Activated CD8-positive, alpha-beta T cell treated with anti-CD3 and anti-CD28 coated beads, Interleukin-2, amount 10 ng/mL, durations not matched to agents 7 days and 5 days (primary cell): ENCODE measurements around the gene LHX5. TPM values are rescaled to one million over a fixed set of nuclear protein-coding genes. Genes with fewer than 3 reads are reported as not detected.
A peak's percentile ranks its signal among the peaks of the same experiment; 100 is the strongest.

Source experiments
- ATAC-seq: fragments of 150-1000 bp; cut with Tn5 transposase; one replicate; pipeline ENCODE4 v1.10.0; 2021; ENCODE audit warnings: moderate library complexity
- CTCF ChIA-PET: fragments of 350-600 bp; sonication (Branson Sonifier 250); formaldehyde crosslinking; loops from one replicate; lab custom pipeline; 2021; ENCODE audit warnings: antibody characterized with exemption; lab: Charles Lee
- POLR2A ChIA-PET: fragments of 350-600 bp; sonication (Branson Sonifier 250); formaldehyde crosslinking; loops from one replicate; lab custom pipeline; 2021; ENCODE audit warnings: antibody characterized with exemption; lab: Charles Lee
- DNase-seq: peaks from one replicate; pipeline ENCODE4 v3.0.0-alpha.2; 2020
- H3K27ac Mint-ChIP-seq: one replicate; pipeline ENCODE4 v1.8.0; 2021; ENCODE audit warnings: mild to moderate bottlenecking, mixed read lengths
- H3K27me3 Mint-ChIP-seq: one replicate; pipeline ENCODE4 v1.8.0; 2021; ENCODE audit warnings: low read depth, mixed read lengths
- H3K36me3 Mint-ChIP-seq: one replicate; pipeline ENCODE4 v1.8.0; 2021; ENCODE audit warnings: low read depth, mixed read lengths
- H3K4me1 Mint-ChIP-seq: one replicate; pipeline ENCODE4 v1.8.0; 2021; ENCODE audit warnings: low read depth, mixed read lengths
- H3K4me3 Mint-ChIP-seq: one replicate; pipeline ENCODE4 v1.8.0; 2021; ENCODE audit warnings: mild to moderate bottlenecking, mixed read lengths
- H3K9me3 Mint-ChIP-seq: one replicate; pipeline ENCODE4 v1.8.0; 2022; ENCODE audit warnings: mixed read lengths; ENCODE audit not compliant: insufficient read depth
- total RNA-seq, 2 experiments: library from RNA; stranded (reverse); gene quantifications; one replicate each; pipeline ENCODE4 v1.2.3, GENCODE V29; 2021

Gene LHX5
- total RNA-seq, 2 experiments from 2014 or later = not detected

GRCh38 chr12:113432986-113433385, 38.7 kb downstream of the LHX5 start:
- Mint-ChIP-seq H3K27me3 (peaks cover 6% of the 10 kb centered on the region), H3K4me3 (no peak overlapping the region), H3K4me1 (no peaks in the 10 kb centered on the region), H3K27ac (no peak overlapping the region), H3K9me3 (no peaks in the 10 kb centered on the region), H3K36me3 (no peaks in the 10 kb centered on the region)
- POLR2A ChIA-PET = no interaction called here
- ATAC-seq (no peak), DNase-seq (no peak)
- CTCF ChIA-PET = no interaction called here

GRCh38 chr12:113428482-113428881, 43.2 kb downstream of the LHX5 start:
- Mint-ChIP-seq H3K27me3 (peaks cover 9% of the 10 kb centered on the region), H3K4me3 (no peak overlapping the region), H3K36me3 (no peaks in the 10 kb centered on the region), H3K9me3 (no peaks in the 10 kb centered on the region), H3K27ac (no peak overlapping the region), H3K4me1 (no peaks in the 10 kb centered on the region)
- no peak for DNase-seq
- CTCF ChIA-PET = no interaction called here
- no peak for ATAC-seq
- POLR2A ChIA-PET = no interaction called here

- DNase-seq (no peak), ATAC-seq (no peak)
- no peaks in the 10 kb centered on the region for H3K9me3 Mint-ChIP-seq
- ChIA-PET CTCF (no interaction called here), POLR2A (no interaction called here)
- peaks cover 2% of the 10 kb centered on the region for H3K4me1 Mint-ChIP-seq
- peaks cover 9% of the 10 kb centered on the region for H3K27me3 Mint-ChIP-seq
- H3K27ac Mint-ChIP-seq = no peak overlapping the region
- no peak overlapping the region for H3K4me3 Mint-ChIP-seq
- H3K36me3 Mint-ChIP-seq = no peaks in the 10 kb centered on the region
Measured at GRCh38 chr12:113427882-113428281, 43.8 kb downstream of the LHX5 start.

GRCh38 chr12:113425960-113426453, 45.7 kb downstream of the LHX5 start:
- no peak overlapping the region for H3K27ac Mint-ChIP-seq
- no peaks in the 10 kb centered on the region for H3K36me3 Mint-ChIP-seq
- ChIA-PET CTCF (interaction anchor here (0.6 to 2.1 kb wide), 13 partner anchors 9 to 422 kb away, joined by 3 to 15 read pairs (median 4); no protein-coding TSS in a partner anchor), POLR2A (no interaction called here)
- H3K27me3 Mint-ChIP-seq = peaks cover 8% of the 10 kb centered on the region
- ATAC-seq (no peak), DNase-seq (no peak)
- no peak overlapping the region for H3K4me3 Mint-ChIP-seq
- no peaks in the 10 kb centered on the region for H3K9me3 Mint-ChIP-seq
- peaks cover 13% of the 10 kb centered on the region for H3K4me1 Mint-ChIP-seq

GRCh38 chr12:113424915-113425823, 46.5 kb downstream of the LHX5 start:
- Mint-ChIP-seq H3K4me1 (peaks cover 13% of the 10 kb centered on the region), H3K27me3 (peaks cover 6% of the 10 kb centered on the region), H3K36me3 (no peaks in the 10 kb centered on the region), H3K9me3 (no peaks in the 10 kb centered on the region), H3K27ac (no peak overlapping the region), H3K4me3 (no peak overlapping the region)
- ATAC-seq (peak; percentile 55), DNase-seq (peak; percentile 62)
- CTCF ChIA-PET = interaction anchor here (0.6 to 2.1 kb wide), 17 partner anchors 10 to 423 kb away, joined by 3 to 15 read pairs (median 4); no protein-coding TSS in a partner anchor
- POLR2A ChIA-PET = no interaction called here

- Mint-ChIP-seq H3K27me3 (peaks cover 3% of the 10 kb centered on the region), H3K4me3 (no peak overlapping the region), H3K9me3 (no peaks in the 10 kb centered on the region), H3K4me1 (peaks cover 13% of the 10 kb centered on the region), H3K27ac (no peak overlapping the region), H3K36me3 (no peaks in the 10 kb centered on the region)
- ATAC-seq = no peak
- no peak for DNase-seq
- CTCF ChIA-PET = interaction anchor here (0.7 to 2.1 kb wide), 9 partner anchors 21 to 380 kb away, joined by 3 to 15 read pairs (median 4); no protein-coding TSS in a partner anchor
- POLR2A ChIA-PET = no interaction called here
Measured at GRCh38 chr12:113424456-113424855, 47.2 kb downstream of the LHX5 start.

- POLR2A ChIA-PET = no interaction called here
- no peak for ATAC-seq
- Mint-ChIP-seq H3K4me1 (peaks cover 13% of the 10 kb centered on the region), H3K27me3 (peaks cover 4% of the 10 kb centered on the region), H3K36me3 (no peaks in the 10 kb centered on the region), H3K4me3 (peak overlapping the region; percentile 81), H3K27ac (no peak overlapping the region), H3K9me3 (no peaks in the 10 kb centered on the region)
- no peak for DNase-seq
- CTCF ChIA-PET = interaction anchor here (1.7 kb wide), 1 partner anchor 22 kb away, joined by 7 read pairs; no protein-coding TSS in a partner anchor
Measured at GRCh38 chr12:113422886-113423669, 48.6 kb downstream of the LHX5 start.

- H3K4me1 Mint-ChIP-seq = peaks cover 13% of the 10 kb centered on the region
- CTCF ChIA-PET = no interaction called here
- H3K27ac Mint-ChIP-seq = peak within 1 kb of the TSS; percentile 86
- ATAC-seq (peak; percentile 82), DNase-seq (peak; percentile 57)
- no peaks in the 10 kb centered on the region for H3K36me3 Mint-ChIP-seq
- H3K27me3 Mint-ChIP-seq = peaks cover 6% of the 10 kb centered on the region
- H3K9me3 Mint-ChIP-seq = no peaks in the 10 kb centered on the region
- POLR2A ChIA-PET = interaction anchor here (0.7 kb wide), 1 partner anchor 1731 kb away, joined by 3 read pairs; no protein-coding TSS in a partner anchor
- H3K4me3 Mint-ChIP-seq = peak within 1 kb of the TSS; percentile 81
Measured at GRCh38 chr12:113422030-113422885, 49.4 kb downstream of the LHX5 start, which contains the start of gene SDSL. Gene SDSL, plus strand, starts transcription at chr12:113422380. Its CDS starts 5,603 bp downstream, at chr12:113427983.

GRCh38 chr12:113420996-113421595, 50.6 kb downstream of the LHX5 start:
- Mint-ChIP-seq H3K27me3 (peaks cover 5% of the 10 kb centered on the region), H3K9me3 (no peaks in the 10 kb centered on the region), H3K36me3 (no peaks in the 10 kb centered on the region), H3K4me3 (no peak overlapping the region), H3K27ac (no peak overlapping the region), H3K4me1 (peaks cover 13% of the 10 kb centered on the region)
- DNase-seq = no peak
- no peak for ATAC-seq
- POLR2A ChIA-PET = no interaction called here
- CTCF ChIA-PET = no interaction called here

- Mint-ChIP-seq H3K27me3 (peaks cover 3% of the 10 kb centered on the region), H3K9me3 (no peaks in the 10 kb centered on the region), H3K4me1 (peaks cover 13% of the 10 kb centered on the region), H3K27ac (no peak overlapping the region), H3K36me3 (no peaks in the 10 kb centered on the region), H3K4me3 (no peak overlapping the region)
- DNase-seq (no peak), ATAC-seq (no peak)
- POLR2A ChIA-PET = no interaction called here
- CTCF ChIA-PET = no interaction called here
Measured at GRCh38 chr12:113418213-113418879, 53.3 kb downstream of the LHX5 start.
